Measurements from ENCODE around the gene SPATS2L.
"Not testable (repeated sequence)": the region's sequence is repeated elsewhere in the genome, so short reads cannot be mapped to it uniquely, and the experiment has no call there.

The SPATS2L gene

DNA sequence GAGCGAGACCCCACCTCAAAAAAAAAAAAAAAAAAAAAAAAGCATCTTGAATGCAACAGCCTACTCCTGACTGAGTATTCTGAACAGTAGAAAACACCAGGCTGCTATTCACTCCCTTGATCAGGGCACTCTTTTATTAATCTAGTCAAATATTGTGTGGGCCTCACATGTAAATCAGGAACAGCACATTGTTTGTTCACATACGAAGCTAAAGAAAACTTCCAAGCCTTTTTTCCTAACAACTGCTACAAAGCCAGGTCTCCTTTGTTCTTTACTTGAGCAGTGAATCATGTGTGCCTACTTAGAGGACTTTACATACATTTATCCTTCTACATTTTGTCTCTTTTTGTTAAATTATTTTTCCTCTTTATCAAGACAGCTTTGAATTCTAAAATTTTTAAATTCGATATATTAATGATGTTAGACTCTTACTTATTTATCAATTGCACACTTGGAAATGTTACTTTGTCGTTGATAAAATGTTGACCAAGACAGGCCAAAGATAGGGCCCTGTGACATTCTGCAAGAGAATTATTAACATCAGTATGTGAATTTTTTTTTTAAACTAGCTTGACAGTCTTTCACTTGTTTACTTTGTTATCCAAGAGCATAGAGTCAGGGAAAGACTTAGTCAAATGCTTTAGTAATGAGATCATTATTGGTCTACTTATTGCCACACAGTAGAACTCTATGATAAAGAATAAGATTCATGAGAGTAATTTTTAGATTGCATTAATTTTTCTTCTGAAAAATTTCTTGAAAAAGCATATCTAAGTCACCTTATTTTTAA is 13.2 kb downstream of the SPATS2L start:
- DNase-seq (ENCODE audit: low read depth) = peak; percentile 91

GRCh38 chr2:200320344-200320743 is 13.9 kb downstream of the SPATS2L start:
- no peak for DNase-seq (ENCODE audit: low read depth)

- no peak for DNase-seq (ENCODE audit: low read depth)
These were observed 14.5 kb downstream of the SPATS2L start for GRCh38 chr2:200320991-200321390.

DNA sequence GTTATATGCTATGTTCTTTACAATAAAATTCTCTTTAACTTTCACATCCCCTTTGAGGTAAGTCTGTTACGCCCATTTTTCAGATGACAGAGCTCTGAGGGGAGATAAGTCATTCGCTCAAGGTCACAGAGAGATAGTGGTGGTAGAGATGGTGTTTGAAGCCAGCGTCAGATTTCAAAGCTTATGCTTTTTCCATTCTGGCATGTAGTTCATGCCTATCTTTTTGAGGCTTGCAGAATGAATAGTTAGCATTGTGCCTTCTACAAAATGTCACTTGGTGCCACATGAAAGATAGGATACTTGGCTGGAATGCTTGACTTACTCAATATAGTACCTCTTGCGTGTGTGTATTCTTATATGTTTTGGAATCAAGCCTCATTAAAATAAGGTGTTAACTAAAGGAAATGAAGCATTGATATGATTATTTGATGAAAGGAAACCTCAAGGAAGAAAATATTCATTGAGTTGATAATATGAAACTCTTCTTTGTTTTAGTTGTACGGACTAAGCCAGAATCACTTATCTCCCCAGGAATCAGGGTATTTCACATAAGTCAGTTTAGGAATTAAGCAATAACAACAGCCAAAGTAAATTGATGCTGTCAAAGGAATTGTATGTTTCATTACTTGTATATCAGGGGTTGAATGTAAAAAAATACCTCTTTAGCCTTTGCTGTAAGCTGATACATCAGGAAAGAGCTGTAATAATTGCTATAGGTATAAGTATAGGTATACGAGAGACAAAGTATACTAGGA is 15.5 kb downstream of the SPATS2L start:
- DNase-seq (ENCODE audit: low read depth) = peak; percentile 65

- no peak for DNase-seq (ENCODE audit: low read depth)
These were observed 16.1 kb downstream of the SPATS2L start for GRCh38 chr2:200322607-200323006.

DNA sequence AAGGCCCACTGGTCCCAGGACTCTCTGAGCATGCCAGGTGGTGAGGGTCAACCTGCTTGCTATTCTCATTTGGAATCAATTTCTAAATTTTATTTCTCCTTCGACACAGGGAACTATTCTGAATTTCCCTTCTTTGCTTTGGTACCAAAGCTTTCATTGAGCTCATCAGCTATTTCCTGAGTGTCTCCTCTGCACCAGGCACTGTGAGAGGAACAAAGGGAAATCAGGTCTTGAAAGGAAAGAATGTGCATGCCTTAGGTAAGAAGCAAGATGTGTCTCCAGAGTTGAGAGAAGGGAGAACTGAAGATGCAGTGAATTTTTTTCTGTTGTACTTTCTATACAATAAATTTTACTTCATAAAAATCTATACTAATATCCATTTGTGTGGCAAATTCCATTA is 17.9 kb downstream of the SPATS2L start:
- DNase-seq (ENCODE audit: low read depth) = no peak

- no peak for DNase-seq (ENCODE audit: low read depth)
These were observed 22.9 kb downstream of the SPATS2L start for GRCh38 chr2:200329384-200329783.

DNA sequence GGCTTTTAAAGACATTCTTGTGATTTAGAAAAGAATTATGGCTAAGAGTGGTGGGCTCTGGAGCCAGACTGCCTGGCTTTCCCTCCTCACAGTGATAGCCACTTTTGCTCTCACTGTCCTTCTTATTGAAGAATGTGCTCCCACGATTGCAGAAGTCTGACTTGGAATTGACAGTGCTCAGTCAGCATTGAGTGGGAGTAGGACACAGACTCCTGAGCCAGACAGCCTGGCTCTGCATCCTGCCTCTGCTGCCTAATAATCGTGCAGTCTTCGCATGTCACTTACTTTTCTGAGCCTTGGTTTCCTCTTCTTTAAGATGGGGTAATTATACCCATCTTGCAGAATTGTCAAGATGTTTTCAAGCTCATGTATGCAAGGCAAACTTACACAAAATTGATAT is 23.3 kb downstream of the SPATS2L start:
- DNase-seq (ENCODE audit: low read depth) = no peak

DNA sequence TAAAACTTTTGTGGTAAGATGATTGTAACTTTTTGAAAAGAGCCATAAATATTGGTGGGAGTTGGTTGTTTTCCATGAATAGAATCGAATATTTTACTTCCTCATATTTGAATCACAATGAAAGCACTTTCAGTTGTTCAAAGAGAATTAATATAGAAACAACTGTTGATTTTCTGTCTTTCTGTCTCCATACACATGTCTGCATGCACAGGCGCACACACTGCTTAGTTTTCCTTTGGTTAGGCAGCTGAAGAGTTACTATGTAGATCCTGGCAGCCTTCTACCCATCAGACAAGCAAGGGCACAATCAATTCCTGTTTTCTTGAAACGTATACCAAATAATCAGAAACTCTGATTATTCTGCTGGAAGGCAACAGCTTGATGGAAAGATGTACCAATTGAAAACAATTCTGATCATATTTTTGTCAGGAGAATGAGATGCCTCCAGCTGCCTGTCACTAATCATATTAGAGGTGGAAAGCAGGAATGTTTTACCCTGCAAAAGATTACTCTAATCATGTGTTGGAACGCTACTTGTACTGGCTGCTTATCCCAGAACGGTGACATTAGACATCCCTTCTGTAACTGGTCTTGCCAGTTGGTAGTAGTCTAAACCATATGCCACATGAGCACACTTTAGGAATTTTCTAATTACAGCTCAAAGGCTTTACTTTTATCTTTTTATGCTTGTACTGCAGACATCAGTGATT is 24.0 kb downstream of the SPATS2L start:
- DNase-seq (ENCODE audit: low read depth) = no peak

GRCh38 chr2:200331061-200331400 is 24.5 kb downstream of the SPATS2L start:
- no peak for DNase-seq (ENCODE audit: low read depth)

- no peak for DNase-seq (ENCODE audit: low read depth)
These were observed 29.2 kb downstream of the SPATS2L start for GRCh38 chr2:200335657-200336056.

- DNase-seq (ENCODE audit: low read depth) = peak; percentile 29
These were observed 30.6 kb downstream of the SPATS2L start for GRCh38 chr2:200336980-200337615.

DNA sequence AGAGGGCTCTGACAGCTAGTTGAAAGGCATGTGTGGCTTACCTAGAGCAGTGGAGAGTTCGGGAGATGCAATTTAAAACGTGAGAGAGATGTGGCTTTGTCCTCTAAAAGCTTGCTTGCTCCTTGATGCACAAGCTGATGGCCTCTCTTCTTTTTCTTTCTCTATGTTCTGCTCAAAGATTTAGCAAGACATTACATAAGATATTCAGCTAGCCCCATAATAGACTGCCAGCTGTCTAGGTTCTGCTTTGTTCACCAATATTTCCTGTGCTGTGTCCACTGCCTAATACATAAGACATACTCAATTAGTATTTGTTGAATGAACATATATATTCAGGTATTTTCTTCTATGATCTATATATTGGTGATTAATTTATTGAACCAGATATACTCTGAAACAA is 31.1 kb downstream of the SPATS2L start:
- no peak for DNase-seq (ENCODE audit: low read depth)

DNA sequence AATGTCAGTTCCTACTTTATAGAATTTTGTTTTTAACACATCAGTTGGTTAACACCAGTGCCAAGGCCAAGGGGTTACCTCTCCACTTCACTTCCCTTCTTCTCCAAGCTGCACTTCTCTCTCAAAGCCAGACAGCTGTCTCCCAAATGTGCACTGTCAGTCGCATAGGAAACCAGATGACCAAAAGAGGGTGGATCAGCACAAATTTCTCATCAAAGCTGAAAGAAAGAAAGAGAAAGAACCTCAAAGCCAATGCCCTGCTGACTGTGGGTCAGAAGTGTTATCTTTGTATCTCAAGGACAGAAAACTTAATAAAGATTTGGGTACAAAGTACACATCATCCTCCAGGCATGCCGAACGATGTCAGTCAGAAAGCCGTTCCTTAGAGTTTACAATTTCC is 32.2 kb downstream of the SPATS2L start:
- peak; percentile 48 for DNase-seq (ENCODE audit: low read depth)

- DNase-seq (ENCODE audit: low read depth) = peak; percentile 88
These were observed 34.2 kb downstream of the SPATS2L start for GRCh38 chr2:200340508-200341224.

- no peak for DNase-seq (ENCODE audit: low read depth)
These were observed 34.9 kb downstream of the SPATS2L start for GRCh38 chr2:200341376-200341775.

GRCh38 chr2:200342235-200342634 is 35.7 kb downstream of the SPATS2L start:
- no peak for DNase-seq (ENCODE audit: low read depth)

GRCh38 chr2:200342654-200343053 is 36.2 kb downstream of the SPATS2L start:
- no peak for DNase-seq (ENCODE audit: low read depth)

- DNase-seq (ENCODE audit: low read depth) = not testable (repeated sequence)
These were observed 37.7 kb downstream of the SPATS2L start for GRCh38 chr2:200344202-200344601.

DNA sequence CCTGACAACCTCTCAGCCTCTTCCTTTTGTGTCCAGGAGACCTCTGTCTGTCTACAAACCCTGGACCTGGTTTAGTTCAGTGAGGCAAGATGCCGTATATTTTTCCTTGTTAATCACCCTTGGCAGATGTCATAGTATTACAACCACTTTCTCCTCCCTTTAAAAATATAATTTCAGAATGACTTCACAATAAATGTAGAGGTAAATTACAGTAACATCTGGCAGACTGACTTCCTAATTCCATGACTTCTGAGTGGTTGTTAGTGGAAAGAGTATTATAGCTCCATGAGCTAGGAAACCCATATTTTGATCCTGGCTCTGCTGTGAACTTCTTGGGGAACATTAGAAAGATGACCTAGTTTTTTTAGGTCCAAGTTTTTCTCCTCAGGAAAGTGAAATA is 39.5 kb downstream of the SPATS2L start:
- DNase-seq (ENCODE audit: low read depth) = no peak

GRCh38 chr2:200347301-200347700 is 40.8 kb downstream of the SPATS2L start:
- no peak for DNase-seq (ENCODE audit: low read depth)
